Peyer's patch (tissue), 4 donors: ENCODE results near the gene RARB. TPM values are rescaled to one million over a fixed set of nuclear protein-coding genes. Genes with fewer than 3 reads are reported as not detected.

Experiments
- DNase-seq, 3 donors: peaks; one replicate each; pipeline ENCODE4 v3.0.0-alpha.2; 2017 to 2019
- H3K27ac ChIP-seq, 4 donors: fragments of 200-600 bp; sonication (generic); one replicate each; pipeline ENCODE4 v1.5.1; 2016 to 2019
- H3K27me3 ChIP-seq, 2 donors: fragments of 200-600 bp; sonication (generic); one replicate each; pipeline ENCODE4 v1.5.1; 2019
- H3K36me3 ChIP-seq, 3 donors: fragments of 200-600 bp; sonication (generic); one replicate each; pipeline ENCODE4 v1.5.1; 2016 to 2019
- H3K4me1 ChIP-seq, 4 donors: fragments of 200-600 bp; sonication (generic); one replicate each; pipeline ENCODE4 v1.5.1; 2016 to 2019
- H3K4me3 ChIP-seq, 4 donors: fragments of 200-600 bp; sonication (generic); 1 replicate in 3 of 4; 2 replicates in 1 of 4; pipeline ENCODE4 v1.5.1; 2016 to 2019; ENCODE audit warnings: mild to moderate bottlenecking in 1 of 4
- H3K9me3 ChIP-seq, 4 donors: fragments of 200-600 bp; sonication (generic); one replicate each; pipeline ENCODE4 v1.5.1; 2016 to 2019; ENCODE audit warnings: mild to moderate bottlenecking in 1 of 4
- CTCF ChIP-seq, 6 experiments: fragments of 450-650 bp in 4 of 6; fragments of 200-600 bp in 2 of 6; sonication (generic) in 1 of 6; IDR thresholded peaks; one replicate each; pipeline ENCODE4 v1.5.1; 2017 to 2019; ENCODE audit warnings: antibody characterized with exemption in 6 of 6, mild to moderate bottlenecking in 3 of 6, moderate library complexity in 1 of 6
- POLR2A ChIP-seq, 2 donors: fragments of 450-650 bp; IDR thresholded peaks; one replicate each; pipeline ENCODE4 v1.5.1; 2017; ENCODE audit warnings: antibody characterized with exemption in 2 of 2, mild to moderate bottlenecking in 2 of 2, moderate library complexity in 2 of 2
- total RNA-seq, 4 donors: library from RNA; depleted of rRNA; stranded (reverse); fragments of >200 nt; gene quantifications; one replicate each; pipeline ENCODE4 v1.1.0, GENCODE V29; 2016

RARB gene
- total RNA-seq, 4 donors from 2014 or later = 0.53 to 4.1 (median 2.9) TPM

- no peak overlapping the region for H3K4me3 ChIP-seq
- no peak for TF ChIP-seq CTCF (IDR thresholded peaks at IDR 0.05)
- TF ChIP-seq POLR2A (IDR thresholded peaks at IDR 0.05) = no peak
- no peak overlapping the region for H3K27ac ChIP-seq
- H3K27me3 ChIP-seq = no peaks in the 10 kb centered on the region
- DNase-seq = no peak
- H3K36me3 ChIP-seq = no peaks in the 10 kb centered on the region
- H3K9me3 ChIP-seq = no peaks in the 10 kb centered on the region
- no peaks in the 10 kb centered on the region for H3K4me1 ChIP-seq
Observed at GRCh38 chr3:25460751-25461150, 32.7 kb downstream of the RARB start.

GRCh38 chr3:25461946-25462345 is 33.9 kb downstream of the RARB start:
- Histone ChIP-seq H3K27me3 (no peaks in the 10 kb centered on the region), H3K36me3 (no peaks in the 10 kb centered on the region), H3K4me3 (no peak overlapping the region), H3K4me1 (no peaks in the 10 kb centered on the region), H3K27ac (no peak overlapping the region), H3K9me3 (no peaks in the 10 kb centered on the region)
- no peak for DNase-seq
- TF ChIP-seq POLR2A (IDR thresholded peaks at IDR 0.05) (no peak), CTCF (IDR thresholded peaks at IDR 0.05) (no peak)

- Histone ChIP-seq H3K9me3 (no peaks in the 10 kb centered on the region), H3K4me1 (no peaks in the 10 kb centered on the region), H3K36me3 (no peaks in the 10 kb centered on the region), H3K4me3 (no peak overlapping the region), H3K27me3 (no peaks in the 10 kb centered on the region), H3K27ac (no peak overlapping the region)
- TF ChIP-seq POLR2A (IDR thresholded peaks at IDR 0.05) (no peak), CTCF (IDR thresholded peaks at IDR 0.05) (no peak)
- no peak for DNase-seq
Observed at GRCh38 chr3:25462495-25462894, 34.4 kb downstream of the RARB start.

GRCh38 chr3:25463836-25464418 is 35.9 kb downstream of the RARB start:
- no peak overlapping the region for H3K4me3 ChIP-seq
- no peak for DNase-seq
- H3K36me3 ChIP-seq = no peaks in the 10 kb centered on the region
- H3K27me3 ChIP-seq = no peaks in the 10 kb centered on the region
- H3K27ac ChIP-seq = no peak overlapping the region
- H3K9me3 ChIP-seq = no peaks in the 10 kb centered on the region
- TF ChIP-seq POLR2A (IDR thresholded peaks at IDR 0.05) = no peak
- TF ChIP-seq CTCF (IDR thresholded peaks at IDR 0.05) = no peak
- peaks cover 0 to 5% (median 0%) of the 10 kb centered on the region in 4 donors for H3K4me1 ChIP-seq

- TF ChIP-seq POLR2A (IDR thresholded peaks at IDR 0.05) (no peak), CTCF (IDR thresholded peaks at IDR 0.05) (no peak)
- no peak for DNase-seq
- Histone ChIP-seq H3K36me3 (no peaks in the 10 kb centered on the region), H3K4me3 (no peak overlapping the region), H3K9me3 (no peaks in the 10 kb centered on the region), H3K27me3 (no peaks in the 10 kb centered on the region), H3K27ac (no peak overlapping the region), H3K4me1 (peaks cover 0 to 5% (median 0%) of the 10 kb centered on the region in 4 donors)
Observed at GRCh38 chr3:25465266-25465860, 37.3 kb downstream of the RARB start.
